Measurements from ENCODE around the gene TBKBP1. TPM values are rescaled to one million over a fixed set of nuclear protein-coding genes. Genes with fewer than 3 reads are reported as not detected.

TBKBP1 gene
- polyA plus RNA-seq, 3 donors: 0.22 to 7.7 (median 0.45) TPM

- Histone ChIP-seq H3K79me2 (ENCODE audit: insufficient read depth, low read length) (no peaks in the 10 kb centered on the region), H3K27me3 (ENCODE audit: control insufficient read depth in 2 of 2, insufficient read depth in 2 of 2, low read length in 2 of 2) (peaks cover 9 to 16% of the 10 kb centered on the region in 2 donors), H3K27ac (ENCODE audit: low read depth in 1 of 2, low read length in 2 of 2) (no peak overlapping the region), H3K4me1 (ENCODE audit: control insufficient read depth in 1 of 2, insufficient read depth in 2 of 2, low read length in 2 of 2) (peaks cover 22 to 34% of the 10 kb centered on the region in 2 donors), H3K4me2 (replicated peaks; ENCODE audit: extremely low read depth, low read length, poor library complexity, severe bottlenecking) (no peak overlapping the region), H3K9ac (ENCODE audit: insufficient read depth, low read length, poor library complexity, severe bottlenecking) (no peak overlapping the region), H3K4me3 (replicated peaks in 1 of 3; ENCODE audit: low read depth in 2 of 3, low read length in 3 of 3) (no peak overlapping the region), H3K9me3 (replicated peaks in 1 of 2; ENCODE audit: control insufficient read depth in 1 of 2, insufficient read depth in 1 of 2, low read length in 2 of 2) (no peaks in the 10 kb centered on the region), H4K20me1 (ENCODE audit: insufficient read depth, low read length) (peaks cover 3% of the 10 kb centered on the region), H3K36me3 (replicated peaks in 1 of 2; ENCODE audit: control insufficient read depth in 1 of 2, insufficient read depth in 2 of 2, low read length in 2 of 2) (no peaks in the 10 kb centered on the region), H2AFZ (ENCODE audit: insufficient read depth, low read depth, low read length, poor library complexity, severe bottlenecking) (no peak overlapping the region)
- intact Hi-C loops (cut with micrococcal nuclease): no loop called here
- Mint-ChIP-seq H3K36me3 (peaks cover 3 to 6% of the 10 kb centered on the region in 2 donors), H3K9me3 (peaks cover 0 to 3% (median 0%) of the 10 kb centered on the region in 7 donors), H3K27me3 (ENCODE audit: low read depth in 3 of 3) (peaks cover 21 to 31% (median 25%) of the 10 kb centered on the region in 3 donors), H3K4me1 (peaks cover 25% of the 10 kb centered on the region), H3K27ac (no peak overlapping the region), H3K4me3 (no peak overlapping the region)
- TF ChIP-seq CTCF (IDR thresholded peaks at IDR 0.05): no peak
- 97% methylated on average over 10 of the region's 11 CpGs for WGBS (ENCODE audit: insufficient coverage)
- DNase-seq: peak in 1 of 3 donors; percentile 2
Measured at GRCh38 chr17:47696717-47697642, 3.0 kb downstream of the TBKBP1 start.

GRCh38 chr17:47697906-47698711 lies 4.1 kb downstream of the TBKBP1 start:
- peaks cover 29 to 34% of the 10 kb centered on the region in 2 donors for H3K4me1 ChIP-seq (ENCODE audit: control insufficient read depth in 1 of 2, insufficient read depth in 2 of 2, low read length in 2 of 2)
- H3K4me1 Mint-ChIP-seq: peaks cover 22% of the 10 kb centered on the region
- H3K27me3 Mint-ChIP-seq (ENCODE audit: low read depth in 3 of 3): peaks cover 16 to 23% (median 16%) of the 10 kb centered on the region in 3 donors

More at GRCh38 chr17:47697906-47698711, 4.1 kb downstream of the TBKBP1 start:
- WGBS (ENCODE audit: insufficient coverage): 61% methylated on average over 5 of the region's 9 CpGs
- Histone ChIP-seq H3K9me3 (replicated peaks in 1 of 2; ENCODE audit: control insufficient read depth in 1 of 2, insufficient read depth in 1 of 2, low read length in 2 of 2) (no peaks in the 10 kb centered on the region), H3K27me3 (ENCODE audit: control insufficient read depth in 2 of 2, insufficient read depth in 2 of 2, low read length in 2 of 2) (peaks cover 3 to 4% of the 10 kb centered on the region in 2 donors), H3K27ac (ENCODE audit: low read depth in 1 of 2, low read length in 2 of 2) (no peak overlapping the region), H3K36me3 (replicated peaks in 1 of 2; ENCODE audit: control insufficient read depth in 1 of 2, insufficient read depth in 2 of 2, low read length in 2 of 2) (no peaks in the 10 kb centered on the region), H3K9ac (ENCODE audit: insufficient read depth, low read length, poor library complexity, severe bottlenecking) (no peak overlapping the region), H3K4me3 (replicated peaks in 1 of 3; ENCODE audit: low read depth in 2 of 3, low read length in 3 of 3) (no peak overlapping the region), H2AFZ (ENCODE audit: insufficient read depth, low read depth, low read length, poor library complexity, severe bottlenecking) (no peak overlapping the region), H3K79me2 (ENCODE audit: insufficient read depth, low read length) (no peaks in the 10 kb centered on the region), H3K4me2 (replicated peaks; ENCODE audit: extremely low read depth, low read length, poor library complexity, severe bottlenecking) (no peak overlapping the region), H4K20me1 (ENCODE audit: insufficient read depth, low read length) (peaks cover 3% of the 10 kb centered on the region)
- DNase-seq: no peak
- intact Hi-C loops (cut with micrococcal nuclease): no loop called here
- H3K36me3 Mint-ChIP-seq: peaks cover 3 to 4% of the 10 kb centered on the region in 2 donors
- H3K4me3 Mint-ChIP-seq: no peak overlapping the region
- H3K27ac Mint-ChIP-seq: no peak overlapping the region
- peaks cover 0 to 3% (median 0%) of the 10 kb centered on the region in 7 donors for H3K9me3 Mint-ChIP-seq
- no peak for TF ChIP-seq CTCF (IDR thresholded peaks at IDR 0.05)
